OCI-LY3 (cell line): Measurements from ENCODE around the gene NME8.
A peak's percentile ranks its signal among the peaks of the same experiment; 100 is the strongest.

Experiments used
- H2AFZ ChIP-seq: fragments of 200-600, 300-600 bp; shearing (Covaris generic); 2 replicates; pipeline ENCODE4 v1.6.0; 2014; ENCODE audit warnings: antibody characterized with exemption, low read depth, low read length
- H3K27ac ChIP-seq: fragments of 200-600, 300-600 bp; sonication (generic); 2 replicates; pipeline ENCODE4 v1.5.1; 2014; ENCODE audit warnings: mild to moderate bottlenecking, low read length, moderate library complexity, mixed read lengths
- H3K27me3 ChIP-seq: fragments of 200-600, 300-600 bp; sonication (generic); 2 replicates; pipeline ENCODE4 v1.6.1; 2014; ENCODE audit warnings: low read depth, low read length, mixed read lengths
- H3K36me3 ChIP-seq: fragments of 200-600, 300-600 bp; sonication (generic); replicated peaks from 2 replicates; pipeline ENCODE3; 2014; ENCODE audit warnings: low read depth, low read length, mixed read lengths
- H3K4me1 ChIP-seq: fragments of 300-600, 200-600 bp; sonication (generic); 2 replicates; pipeline ENCODE4 v1.6.1; 2014; ENCODE audit warnings: low read length, mixed read lengths
- H3K4me2 ChIP-seq: fragments of 200-600, 300-600 bp; sonication (generic); 2 replicates; pipeline ENCODE4 v1.6.1; 2014; ENCODE audit warnings: low read length, mixed read lengths
- H3K4me3 ChIP-seq: fragments of 300-600, 200-600 bp; sonication (generic); 2 replicates; pipeline ENCODE4 v1.5.1; 2014; ENCODE audit warnings: antibody characterized with exemption, mild to moderate bottlenecking, low read length, moderate library complexity
- H3K79me2 ChIP-seq: fragments of 300-600, 200-600 bp; shearing (Covaris generic); 2 replicates; pipeline ENCODE4 v1.6.1; 2014; ENCODE audit warnings: mild to moderate bottlenecking, low read length, mixed read lengths
- H3K9ac ChIP-seq: fragments of 300-600, 200-600 bp; shearing (Covaris generic); 2 replicates; pipeline ENCODE4 v1.6.0; 2014; ENCODE audit warnings: mild to moderate bottlenecking, low read length, moderate library complexity
- H3K9me3 ChIP-seq: fragments of 200-600, 300-600 bp; shearing (Covaris generic); 2 replicates; pipeline ENCODE4 v1.6.1; 2014; ENCODE audit warnings: low read length, mixed read lengths; ENCODE audit not compliant: insufficient read depth
- H4K20me1 ChIP-seq: fragments of 200-600, 300-600 bp; sonication (generic); 2 replicates; pipeline ENCODE4 v1.6.1; 2016; ENCODE audit warnings: low read length, mixed read lengths; ENCODE audit not compliant: insufficient read depth
- EZH2phosphoT487 ChIP-seq: fragments of 200-600 bp; shearing (Covaris generic); IDR thresholded peaks from 2 replicates; pipeline ENCODE4 v1.6.1; 2018; ENCODE audit warnings: antibody characterized with exemption, mixed run types, low read depth
- TF ChIP-seq, protein P1 (sequence below): fragments of 200-600, 300-600 bp; sonication (generic); IDR thresholded peaks from 2 replicates; pipeline ENCODE4 v1.5.1; 2014; ENCODE audit warnings: antibody characterized with exemption, low read length, low read depth

NME8 gene

DNA sequence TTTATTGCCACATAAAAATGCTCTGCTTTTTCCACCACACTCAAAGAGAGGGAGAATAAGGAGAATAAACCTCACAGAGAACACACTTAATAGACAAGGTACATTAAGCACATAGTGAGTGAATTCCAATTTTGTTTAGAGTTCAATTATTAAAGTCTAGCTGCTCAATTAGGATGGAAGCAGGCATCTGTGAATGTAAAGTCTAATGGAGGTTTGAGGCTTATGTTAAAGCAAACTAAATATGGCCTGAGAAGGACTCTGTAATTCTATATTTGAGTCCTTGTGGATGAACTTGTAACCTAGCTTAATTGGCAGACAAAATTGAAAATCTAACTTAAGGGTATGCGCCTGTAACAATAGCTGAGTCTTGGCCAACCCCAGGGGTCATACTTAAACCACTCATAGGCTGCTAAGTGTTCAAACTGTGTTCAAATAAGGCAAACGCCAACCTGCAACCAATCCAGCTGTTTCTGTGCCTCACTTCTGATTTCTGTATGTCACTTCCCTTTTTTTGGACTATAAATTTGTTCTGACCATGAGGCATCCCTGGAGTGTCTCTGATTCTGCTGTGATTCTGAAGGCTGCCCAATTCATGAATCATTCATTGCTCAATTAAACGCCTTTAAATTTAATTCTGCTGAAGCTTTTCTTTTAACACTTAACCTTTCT, 31.3 kb upstream of the NME8 start:
- Histone ChIP-seq H3K9me3 (no peaks in the 10 kb centered on the region), H3K27me3 (no peaks in the 10 kb centered on the region), H3K9ac (peak overlapping the region; percentile 21; the same call in 1 of the 2 replicates), H2AFZ (peak overlapping the region; percentile 9), H3K36me3 (peaks cover 5% of the 10 kb centered on the region), H3K4me2 (no peak overlapping the region), H4K20me1 (no peaks in the 10 kb centered on the region), H3K4me3 (no peak overlapping the region), H3K27ac (no peak overlapping the region), H3K4me1 (peaks cover 31% of the 10 kb centered on the region), H3K79me2 (no peaks in the 10 kb centered on the region)
- TF ChIP-seq EZH2phosphoT487 = no peak
- TF ChIP-seq, protein P1, sequence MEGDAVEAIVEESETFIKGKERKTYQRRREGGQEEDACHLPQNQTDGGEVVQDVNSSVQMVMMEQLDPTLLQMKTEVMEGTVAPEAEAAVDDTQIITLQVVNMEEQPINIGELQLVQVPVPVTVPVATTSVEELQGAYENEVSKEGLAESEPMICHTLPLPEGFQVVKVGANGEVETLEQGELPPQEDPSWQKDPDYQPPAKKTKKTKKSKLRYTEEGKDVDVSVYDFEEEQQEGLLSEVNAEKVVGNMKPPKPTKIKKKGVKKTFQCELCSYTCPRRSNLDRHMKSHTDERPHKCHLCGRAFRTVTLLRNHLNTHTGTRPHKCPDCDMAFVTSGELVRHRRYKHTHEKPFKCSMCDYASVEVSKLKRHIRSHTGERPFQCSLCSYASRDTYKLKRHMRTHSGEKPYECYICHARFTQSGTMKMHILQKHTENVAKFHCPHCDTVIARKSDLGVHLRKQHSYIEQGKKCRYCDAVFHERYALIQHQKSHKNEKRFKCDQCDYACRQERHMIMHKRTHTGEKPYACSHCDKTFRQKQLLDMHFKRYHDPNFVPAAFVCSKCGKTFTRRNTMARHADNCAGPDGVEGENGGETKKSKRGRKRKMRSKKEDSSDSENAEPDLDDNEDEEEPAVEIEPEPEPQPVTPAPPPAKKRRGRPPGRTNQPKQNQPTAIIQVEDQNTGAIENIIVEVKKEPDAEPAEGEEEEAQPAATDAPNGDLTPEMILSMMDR = no peak

- no peak overlapping the region for H3K4me2 ChIP-seq
- peak overlapping the region; percentile 9; the same call in 1 of the 2 replicates for H2AFZ ChIP-seq
- no peak overlapping the region for H3K4me3 ChIP-seq
- peaks cover 30% of the 10 kb centered on the region for H3K4me1 ChIP-seq
- H4K20me1 ChIP-seq = no peaks in the 10 kb centered on the region
- H3K9ac ChIP-seq = no peak overlapping the region
- H3K36me3 ChIP-seq = peaks cover 5% of the 10 kb centered on the region
- H3K9me3 ChIP-seq = no peaks in the 10 kb centered on the region
- no peak overlapping the region for H3K27ac ChIP-seq
- H3K79me2 ChIP-seq = no peaks in the 10 kb centered on the region
- no peaks in the 10 kb centered on the region for H3K27me3 ChIP-seq
- TF ChIP-seq, protein P1 = no peak
- TF ChIP-seq EZH2phosphoT487 = no peak
Observed at GRCh38 chr7:37817591-37817960, 30.8 kb upstream of the NME8 start.

DNA sequence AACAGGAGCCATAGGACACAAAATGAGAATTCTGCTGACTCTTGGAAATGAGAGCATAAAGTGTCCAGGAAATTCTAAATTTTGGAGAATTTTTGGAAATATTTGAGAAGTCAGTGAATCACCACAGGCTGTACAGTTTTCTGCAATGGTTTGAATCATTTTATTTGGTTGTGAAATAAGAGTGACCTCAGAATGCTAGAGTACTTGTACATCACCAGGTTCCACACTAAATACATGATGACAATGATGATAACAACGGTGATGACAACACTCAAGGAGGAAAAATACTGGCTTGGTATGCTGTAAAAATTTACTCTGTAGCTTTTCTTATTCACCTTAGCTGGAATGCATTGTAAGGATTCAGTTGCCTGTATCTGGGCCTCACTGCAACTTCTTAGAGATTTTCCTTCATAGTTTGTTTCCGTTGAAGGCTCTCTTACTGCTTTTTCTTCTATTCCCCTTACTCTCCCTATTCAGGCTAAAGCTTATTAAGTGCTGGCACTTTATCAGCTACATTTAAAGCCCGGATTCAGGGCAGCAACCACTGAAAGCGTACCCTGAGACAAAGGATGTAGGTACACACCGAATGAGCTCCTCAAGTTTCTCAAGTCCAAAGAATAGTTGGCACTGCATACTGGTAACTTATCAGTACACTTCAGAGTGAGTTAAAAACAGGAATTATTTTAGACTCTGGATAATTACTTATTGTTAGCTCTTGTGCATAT, 30.2 kb upstream of the NME8 start:
- H3K9ac ChIP-seq = no peak overlapping the region
- H3K4me2 ChIP-seq = no peak overlapping the region
- peaks cover 5% of the 10 kb centered on the region for H3K36me3 ChIP-seq
- H3K79me2 ChIP-seq = no peaks in the 10 kb centered on the region
- H3K27ac ChIP-seq = no peak overlapping the region
- no peaks in the 10 kb centered on the region for H3K9me3 ChIP-seq
- H3K4me3 ChIP-seq = no peak overlapping the region
- H2AFZ ChIP-seq = no peak overlapping the region
- no peaks in the 10 kb centered on the region for H4K20me1 ChIP-seq
- H3K27me3 ChIP-seq = no peaks in the 10 kb centered on the region
- peaks cover 30% of the 10 kb centered on the region for H3K4me1 ChIP-seq
- TF ChIP-seq, protein P1 = no peak
- TF ChIP-seq EZH2phosphoT487 = no peak

DNA sequence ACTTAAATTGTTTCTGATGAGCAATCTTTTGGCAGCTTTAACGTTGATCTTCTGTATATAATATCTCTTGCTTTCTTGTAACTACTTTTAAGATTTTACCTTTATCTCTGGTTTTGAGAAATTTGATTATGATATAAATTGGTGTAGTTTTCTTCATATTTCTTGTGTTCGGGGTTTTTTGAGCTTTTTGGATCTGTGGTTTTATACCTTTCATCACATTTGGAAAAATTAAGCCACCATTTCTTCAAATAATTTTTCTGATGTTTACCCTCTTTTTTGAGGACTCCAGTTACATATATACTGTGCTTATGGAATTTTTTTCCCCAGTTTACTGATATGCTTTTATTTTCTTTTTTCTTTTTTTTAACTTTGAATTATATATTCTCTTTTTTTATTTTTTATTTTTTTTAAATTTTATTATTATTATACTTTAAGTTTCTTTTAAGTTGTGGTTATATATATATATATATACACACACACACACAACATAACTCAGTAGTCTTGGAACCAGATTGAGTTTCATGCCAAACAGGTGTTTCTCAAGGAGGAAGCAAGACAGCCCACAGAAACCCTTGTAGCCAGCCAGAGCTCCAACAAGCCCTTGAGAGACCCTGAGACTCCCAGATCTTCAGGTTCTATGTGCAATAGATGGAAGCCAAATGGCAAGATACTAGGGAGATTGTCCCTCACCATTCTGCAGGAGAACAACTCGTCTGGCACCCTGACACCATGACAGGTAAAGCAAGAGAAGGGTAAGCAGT, 27.5 kb upstream of the NME8 start:
- Histone ChIP-seq H3K79me2 (no peaks in the 10 kb centered on the region), H4K20me1 (no peaks in the 10 kb centered on the region), H3K4me1 (peaks cover 35% of the 10 kb centered on the region), H3K4me2 (peak overlapping the region; percentile 40), H2AFZ (no peak overlapping the region), H3K4me3 (no peak overlapping the region), H3K27ac (no peak overlapping the region), H3K9me3 (no peaks in the 10 kb centered on the region), H3K9ac (no peak overlapping the region), H3K27me3 (no peaks in the 10 kb centered on the region), H3K36me3 (peaks cover 5% of the 10 kb centered on the region)
- TF ChIP-seq EZH2phosphoT487 = no peak
- TF ChIP-seq, protein P1 = no peak
